ENCODE data around the gene MICOS13. TPM values are rescaled to one million over a fixed set of nuclear protein-coding genes. Genes with fewer than 3 reads are reported as not detected.

Gene MICOS13
- total RNA-seq, 1 donor from 2014 or later, result 67.6 TPM

DNA sequence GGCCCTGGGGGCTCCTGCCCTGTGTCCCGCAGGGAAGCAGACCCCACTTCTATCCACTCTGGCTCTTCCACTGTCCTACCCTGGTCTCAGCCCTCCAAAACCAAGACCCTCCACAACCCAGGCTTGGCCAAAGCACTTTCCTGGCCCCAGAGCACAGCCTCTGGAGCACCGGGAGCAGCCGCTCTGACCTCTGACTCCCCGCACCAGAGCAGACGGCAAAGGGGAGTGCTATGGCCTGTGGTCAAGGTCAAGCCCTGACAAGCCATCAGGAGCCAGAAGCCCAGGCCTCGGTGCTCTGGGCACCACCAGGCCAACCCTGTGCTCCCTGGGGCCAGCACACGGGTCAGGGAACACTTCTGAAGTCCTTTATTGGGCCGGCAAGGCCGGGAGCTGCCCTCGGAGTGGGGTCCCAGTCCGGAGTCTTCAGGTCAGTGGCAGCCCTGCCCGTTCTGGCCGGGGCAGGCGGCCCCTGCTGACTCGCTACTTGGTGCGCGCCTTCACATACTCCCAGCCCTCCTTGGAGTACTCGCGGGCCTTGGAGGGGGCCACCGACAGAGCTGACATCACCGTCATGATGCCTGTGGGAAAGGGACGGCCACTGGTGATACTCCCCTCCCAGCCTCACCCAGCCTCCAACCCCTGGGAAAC, 2.1 kb downstream of the MICOS13 start:
- no peak overlapping the region for H3K4me3 ChIP-seq (ENCODE audit: low read depth, low read length)
- DNase-seq (ENCODE audit: low read depth), result no peak
- TF ChIP-seq CTCF (conservative IDR thresholded peaks at IDR 0.05; ENCODE audit: low read depth, low read length), result no peak

DNA sequence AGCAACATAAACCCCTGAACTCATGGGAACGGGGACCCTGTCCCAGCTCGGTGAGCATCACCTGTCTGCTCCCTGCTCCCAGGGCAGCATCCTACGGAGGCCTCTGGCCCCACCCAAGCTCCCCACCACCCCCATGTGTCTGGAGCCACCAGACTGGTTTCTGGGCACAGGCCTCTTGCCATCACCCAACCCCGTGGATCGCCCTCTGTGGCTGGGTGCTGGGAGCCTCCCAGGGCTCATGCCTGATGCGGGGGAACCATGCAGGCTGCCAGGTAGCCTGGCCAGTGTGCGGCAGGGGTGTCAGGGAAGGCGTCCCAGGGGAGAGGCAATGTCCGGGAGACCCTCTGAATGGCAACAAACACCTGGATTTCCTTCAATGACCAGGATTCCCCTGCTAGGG, 2.7 kb downstream of the MICOS13 start:
- TF ChIP-seq CTCF (conservative IDR thresholded peaks at IDR 0.05; ENCODE audit: low read depth, low read length), result no peak
- no peak overlapping the region for H3K4me3 ChIP-seq (ENCODE audit: low read depth, low read length)
- no peak for DNase-seq (ENCODE audit: low read depth)

GRCh38 chr19:5677136-5677535, 3.2 kb downstream of the MICOS13 start:
- no peak for TF ChIP-seq CTCF (conservative IDR thresholded peaks at IDR 0.05; ENCODE audit: low read depth, low read length)
- no peak for DNase-seq (ENCODE audit: low read depth)
- no peak overlapping the region for H3K4me3 ChIP-seq (ENCODE audit: low read depth, low read length)

DNA sequence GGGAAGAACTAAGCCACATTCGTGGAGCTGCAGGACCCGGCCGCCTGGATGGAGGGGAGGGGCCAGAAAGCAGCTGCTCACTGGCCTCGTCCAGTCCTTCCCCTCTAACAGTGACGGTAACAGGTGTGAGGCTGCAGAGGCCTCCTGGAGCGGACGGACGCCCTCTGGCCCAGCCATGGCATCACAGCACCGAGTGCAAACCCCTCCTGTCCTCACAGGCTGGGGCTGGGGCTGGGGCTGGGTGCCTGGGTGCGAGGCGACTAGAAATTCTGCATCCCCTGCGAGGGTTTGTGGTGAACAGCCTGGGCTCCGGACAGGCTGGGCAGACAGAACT, 3.6 kb downstream of the MICOS13 start:
- no peak for TF ChIP-seq CTCF (conservative IDR thresholded peaks at IDR 0.05; ENCODE audit: low read depth, low read length)
- H3K4me3 ChIP-seq (ENCODE audit: low read depth, low read length), result no peak overlapping the region
- no peak for DNase-seq (ENCODE audit: low read depth)

GRCh38 chr19:5676105-5676771, 4.1 kb downstream of the MICOS13 start:
- no peak overlapping the region for H3K4me3 ChIP-seq (ENCODE audit: low read depth, low read length)
- TF ChIP-seq CTCF (conservative IDR thresholded peaks at IDR 0.05; ENCODE audit: low read depth, low read length), result no peak
- no peak for DNase-seq (ENCODE audit: low read depth)

DNA sequence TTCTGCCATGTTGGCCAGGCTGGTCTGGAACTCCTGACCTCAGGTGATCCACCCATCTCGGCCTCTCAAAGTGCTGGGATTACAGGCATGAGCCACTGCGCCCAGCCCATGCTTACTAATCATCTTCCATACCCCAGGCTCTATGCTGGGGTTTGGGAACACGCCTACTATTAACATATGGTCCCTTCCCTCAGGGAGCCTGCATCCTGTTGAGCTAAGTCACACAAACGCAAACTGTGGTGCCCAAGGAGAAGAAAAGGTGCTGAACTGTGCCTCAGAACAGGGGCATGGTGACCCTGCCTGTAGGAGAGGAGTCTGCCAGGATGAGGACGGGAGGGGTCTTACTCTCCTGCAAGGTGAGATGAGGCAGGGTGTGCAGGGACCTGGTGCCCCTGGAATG, 5.6 kb downstream of the MICOS13 start:
- TF ChIP-seq CTCF (conservative IDR thresholded peaks at IDR 0.05; ENCODE audit: low read depth, low read length), result no peak
- H3K4me3 ChIP-seq (ENCODE audit: low read depth, low read length), result no peak overlapping the region
- DNase-seq (ENCODE audit: low read depth), result no peak

GRCh38 chr19:5673752-5674151, 6.6 kb downstream of the MICOS13 start:
- no peak for DNase-seq (ENCODE audit: low read depth)
- no peak overlapping the region for H3K4me3 ChIP-seq (ENCODE audit: low read depth, low read length)
- no peak for TF ChIP-seq CTCF (conservative IDR thresholded peaks at IDR 0.05; ENCODE audit: low read depth, low read length)

Data from epithelial cell of proximal tubule (primary cell).